Endothelial cell of umbilical vein (primary cell): ENCODE data around the gene HLA-B. TPM values are rescaled to one million over a fixed set of nuclear protein-coding genes. Genes with fewer than 3 reads are reported as not detected.

ENCODE experiments used
- BruUV-seq: library from RNA; stranded (reverse); fragments of 400-500 nt; replicated peaks from 2 replicates; lab custom pipeline; 2021; lab: Mats Ljungman, UMichigan
- CTCF ChIA-PET: fragments of 300-600, 350-600 bp; sonication (Branson Sonifier 250); formaldehyde crosslinking; loops from one replicate; lab custom pipeline; 2021; ENCODE audit warnings: antibody characterized with exemption, inconsistent platforms; lab: Charles Lee
- POLR2A ChIA-PET: fragments of 300-600, 350-600 bp; sonication (Branson Sonifier 250); formaldehyde crosslinking; loops from one replicate; lab custom pipeline; 2021; ENCODE audit warnings: antibody characterized with exemption, inconsistent platforms; lab: Charles Lee
- DNase-seq: peaks from one replicate; pipeline ENCODE4 v3.0.0-alpha.2; 2011; ENCODE audit warnings: low read depth, low spot score
- FAIRE-seq: peaks from 2 replicates; lab custom pipeline; 2011; peaks lifted over from hg19 to GRCh38; lab: Jason Lieb, UNC
- H2AFZ ChIP-seq: 2 replicates; pipeline ENCODE4 v1.6.0; 2012; ENCODE audit warnings: low read depth, low read length, control low read depth, inconsistent platforms
- H3K27ac ChIP-seq: 2 replicates; pipeline ENCODE4 v1.5.1; 2011; ENCODE audit warnings: low read depth, mild to moderate bottlenecking, control low read depth, low read length, moderate library complexity; ENCODE audit not compliant: insufficient read depth
- H3K27me3 ChIP-seq, 2 experiments: 2 replicates each; pipeline versions ENCODE4 v1.6.0 to v1.6.1; 2011; ENCODE audit warnings: low read length in 2 of 2, mixed read lengths in 1 of 2; ENCODE audit not compliant: control insufficient read depth in 2 of 2, insufficient read depth in 2 of 2
- H3K36me3 ChIP-seq, 2 experiments: 2 replicates in 1 of 2; 3 replicates in 1 of 2; pipeline ENCODE4 v1.5.1; 2011; ENCODE audit warnings: low read length in 2 of 2, mild to moderate bottlenecking in 1 of 2, moderate library complexity in 1 of 2; ENCODE audit not compliant: control insufficient read depth in 2 of 2, insufficient read depth in 2 of 2; ENCODE audit errors: extremely low read depth in 1 of 2
- H3K4me1 ChIP-seq: 3 replicates; pipeline ENCODE4 v1.5.1; 2011; ENCODE audit warnings: mild to moderate bottlenecking, low read length; ENCODE audit not compliant: control insufficient read depth, insufficient read depth; ENCODE audit errors: extremely low read depth
- H3K4me2 ChIP-seq: 2 replicates; pipeline ENCODE4 v1.6.1; 2011; ENCODE audit warnings: low read length, control low read depth, mixed read lengths; ENCODE audit not compliant: insufficient read depth
- H3K4me3 ChIP-seq, 3 experiments: fragments of 200-600 bp in 1 of 3; sonication (generic), shearing (Covaris generic) in 1 of 3; replicated peaks in 1 of 3; 2 replicates each; pipeline ENCODE4 v1.5.1; 2011 to 2016; ENCODE audit warnings: control low read depth in 3 of 3, low read length in 3 of 3, mild to moderate bottlenecking in 2 of 3, inconsistent platforms in 1 of 3, low read depth in 1 of 3, moderate library complexity in 1 of 3; ENCODE audit not compliant: insufficient read depth in 1 of 3
- H3K79me2 ChIP-seq: 2 replicates; pipeline ENCODE4 v1.6.0; 2012; ENCODE audit warnings: low read length, inconsistent platforms; ENCODE audit not compliant: control insufficient read depth, insufficient read depth
- H3K9ac ChIP-seq: replicated peaks from 2 replicates; pipeline ENCODE3; 2011; ENCODE audit warnings: low read length, control low read depth; ENCODE audit not compliant: insufficient read depth; ENCODE audit errors: extremely low read depth
- H3K9me1 ChIP-seq: replicated peaks from 3 replicates; pipeline ENCODE4 v1.6.0; 2011; ENCODE audit warnings: mild to moderate bottlenecking, low read length; ENCODE audit not compliant: control insufficient read depth, insufficient read depth; ENCODE audit errors: extremely low read depth
- H3K9me3 ChIP-seq: replicated peaks from 2 replicates; pipeline ENCODE4 v1.5.1; 2012; ENCODE audit warnings: low read length, inconsistent platforms; ENCODE audit not compliant: control insufficient read depth, insufficient read depth
- H4K20me1 ChIP-seq: replicated peaks from 2 replicates; pipeline ENCODE3; 2011; ENCODE audit warnings: mild to moderate bottlenecking, low read length; ENCODE audit not compliant: control insufficient read depth, insufficient read depth; ENCODE audit errors: extremely low read depth
- EZH2 ChIP-seq: IDR thresholded peaks from 2 replicates; pipeline ENCODE4 v1.6.1; 2012; ENCODE audit warnings: borderline replicate concordance, low read depth, mild to moderate bottlenecking, moderate library complexity, low read length, inconsistent platforms; ENCODE audit not compliant: severe bottlenecking
- FOS ChIP-seq: IDR thresholded peaks from 2 replicates; pipeline ENCODE4 v1.6.1; 2011; ENCODE audit warnings: mild to moderate bottlenecking, low read length, moderate library complexity, borderline replicate concordance; ENCODE audit not compliant: insufficient read depth
- GATA2 ChIP-seq: IDR thresholded peaks from 2 replicates; pipeline ENCODE4 v1.7.0; 2011; ENCODE audit warnings: low read depth, mild to moderate bottlenecking, moderate library complexity, mixed read lengths, low read length; ENCODE audit not compliant: insufficient read length, insufficient read depth
- JUN ChIP-seq: IDR thresholded peaks from 2 replicates; pipeline ENCODE4 v1.6.1; 2011; ENCODE audit warnings: borderline replicate concordance, low read depth; ENCODE audit not compliant: insufficient read length, insufficient read depth
- MYC ChIP-seq: IDR thresholded peaks from one replicate; pipeline ENCODE4 v1.6.1; 2011; ENCODE audit warnings: mild to moderate bottlenecking, low read depth, low read length
- POLR2A ChIP-seq: IDR thresholded peaks from 2 replicates; pipeline ENCODE4 v1.6.1; 2012; ENCODE audit warnings: low read depth, mild to moderate bottlenecking, control low read depth, low read length
- POLR2AphosphoS5 ChIP-seq: IDR thresholded peaks from 2 replicates; pipeline ENCODE4 v1.6.1; 2012; ENCODE audit warnings: low read depth, mild to moderate bottlenecking, control low read depth, low read length, moderate library complexity; ENCODE audit not compliant: insufficient read depth
- dilution Hi-C: fragments of 300-500 bp; cut with MboI; formaldehyde crosslinking; loops from one replicate; pipeline ENCODE4 v1.15.0; 2019; ENCODE audit warnings: low sequenced_read_pairs; ENCODE audit not compliant: extremely low pct_ligation_motif_present
- intact Hi-C: fragments of 100-400 bp; cut with micrococcal nuclease; formaldehyde crosslinking; loops from one replicate; pipeline ENCODE4 v1.10.0; 2022
- polyA plus RNA-seq, 4 experiments: library from polyadenylated mRNA; depleted of rRNA in 3 of 4; stranded (reverse) in 3 of 4; unstranded in 1 of 4; fragments of >200 nt; gene quantifications; 2 replicates each; pipeline versions ENCODE4 v1.2.1 to v1.2.3, GENCODE V29; 2011 to 2012; ENCODE audit warnings: missing spikeins in 1 of 4
- total RNA-seq: library from RNA; stranded (reverse); gene quantifications from 2 replicates; pipeline ENCODE4 v1.2.3, GENCODE V29; 2021
- TF ChIP-seq, protein P1 (sequence below): IDR thresholded peaks from 2 replicates; pipeline ENCODE4 v1.6.1; 2011; ENCODE audit not compliant: insufficient read depth, insufficient read length
- TF ChIP-seq, protein P2 (sequence below), 2 donors: IDR thresholded peaks; 1 replicate in 1 of 2; 2 replicates in 1 of 2; pipeline ENCODE4 v1.5.1; 2011; ENCODE audit warnings: low read length in 2 of 2, mild to moderate bottlenecking in 2 of 2, moderate library complexity in 2 of 2, control low read depth in 1 of 2, inconsistent platforms in 1 of 2, low read depth in 1 of 2; ENCODE audit not compliant: insufficient read depth in 1 of 2; ENCODE audit errors: extremely low read depth in 1 of 2

Gene HLA-B
- total and polyA plus RNA-seq, 2 donors (not counting 3 experiments of a cell fraction or from before 2014, with no cell fraction given), result 119 to 126 TPM

DNA sequence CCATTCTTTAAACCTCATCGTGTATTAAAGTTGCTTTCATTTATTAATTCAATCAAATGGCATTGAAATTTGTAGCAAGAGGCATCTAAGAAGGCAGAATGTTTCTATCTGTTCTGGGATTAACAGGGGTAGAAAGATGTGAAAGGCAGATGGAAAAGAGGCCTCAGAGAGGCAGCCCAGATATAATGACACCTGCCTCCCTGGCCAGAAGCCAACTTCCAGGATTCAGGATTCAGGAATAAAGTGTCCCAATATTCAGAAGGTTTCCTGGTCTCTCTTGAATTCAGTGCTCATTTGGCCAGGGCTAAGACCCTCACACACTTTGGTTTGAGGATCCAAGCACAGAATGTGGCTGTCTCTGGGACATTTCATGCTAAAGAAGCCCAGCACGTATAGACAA lies 39.9 kb downstream of the HLA-B start:
- BruUV-seq, result no TSS peak

DNA sequence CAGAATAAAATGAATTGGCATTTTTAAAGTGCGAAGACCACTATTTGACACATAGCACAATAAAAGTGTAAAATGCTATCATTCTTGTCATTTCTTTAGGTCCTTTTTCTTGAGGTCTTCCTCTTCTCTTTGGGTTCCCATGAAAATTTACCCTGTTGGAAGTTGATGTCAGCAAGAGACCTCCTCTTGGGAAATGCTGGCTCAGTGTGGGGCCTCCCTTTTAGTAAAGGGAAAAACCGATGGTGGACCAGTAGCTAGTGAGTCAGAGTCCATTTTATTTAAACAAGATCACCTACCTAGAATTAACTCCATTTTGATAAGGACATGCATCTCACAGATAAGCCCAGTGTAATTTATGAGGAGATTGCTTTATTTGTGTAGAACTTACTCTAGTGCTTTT lies 47.3 kb downstream of the HLA-B start:
- Histone ChIP-seq H3K4me1 (no peaks in the 10 kb centered on the region), H3K9me3 (no peaks in the 10 kb centered on the region), H3K4me3 (no peak overlapping the region), H3K79me2 (no peaks in the 10 kb centered on the region), H3K36me3 (no peaks in the 10 kb centered on the region), H3K9ac (no peak overlapping the region), H4K20me1 (no peaks in the 10 kb centered on the region), H2AFZ (no peak overlapping the region), H3K4me2 (no peak overlapping the region), H3K27me3 (peaks cover 46 to 55% of the 10 kb centered on the region in 2 experiments), H3K9me1 (no peaks in the 10 kb centered on the region), H3K27ac (no peak overlapping the region)
- dilution Hi-C loops, result no loop called here
- no TSS peak for BruUV-seq
- FAIRE-seq (no peak), DNase-seq (no peak)
- intact Hi-C loops, result no loop called here
- CTCF ChIA-PET, result interaction anchor here (1.4 to 3.2 kb wide), 2 partner anchors 12 to 57 kb away, joined by 5 to 11 read pairs; no protein-coding TSS in a partner anchor
- POLR2A ChIA-PET, result no interaction called here
- TF ChIP-seq EZH2, result no peak
- TF ChIP-seq POLR2A, result no peak
- no peak for TF ChIP-seq POLR2AphosphoS5
- no peak for TF ChIP-seq JUN
- TF ChIP-seq, protein P1, sequence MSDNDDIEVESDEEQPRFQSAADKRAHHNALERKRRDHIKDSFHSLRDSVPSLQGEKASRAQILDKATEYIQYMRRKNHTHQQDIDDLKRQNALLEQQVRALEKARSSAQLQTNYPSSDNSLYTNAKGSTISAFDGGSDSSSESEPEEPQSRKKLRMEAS, result no peak
- TF ChIP-seq FOS, result no peak
- TF ChIP-seq, protein P2, sequence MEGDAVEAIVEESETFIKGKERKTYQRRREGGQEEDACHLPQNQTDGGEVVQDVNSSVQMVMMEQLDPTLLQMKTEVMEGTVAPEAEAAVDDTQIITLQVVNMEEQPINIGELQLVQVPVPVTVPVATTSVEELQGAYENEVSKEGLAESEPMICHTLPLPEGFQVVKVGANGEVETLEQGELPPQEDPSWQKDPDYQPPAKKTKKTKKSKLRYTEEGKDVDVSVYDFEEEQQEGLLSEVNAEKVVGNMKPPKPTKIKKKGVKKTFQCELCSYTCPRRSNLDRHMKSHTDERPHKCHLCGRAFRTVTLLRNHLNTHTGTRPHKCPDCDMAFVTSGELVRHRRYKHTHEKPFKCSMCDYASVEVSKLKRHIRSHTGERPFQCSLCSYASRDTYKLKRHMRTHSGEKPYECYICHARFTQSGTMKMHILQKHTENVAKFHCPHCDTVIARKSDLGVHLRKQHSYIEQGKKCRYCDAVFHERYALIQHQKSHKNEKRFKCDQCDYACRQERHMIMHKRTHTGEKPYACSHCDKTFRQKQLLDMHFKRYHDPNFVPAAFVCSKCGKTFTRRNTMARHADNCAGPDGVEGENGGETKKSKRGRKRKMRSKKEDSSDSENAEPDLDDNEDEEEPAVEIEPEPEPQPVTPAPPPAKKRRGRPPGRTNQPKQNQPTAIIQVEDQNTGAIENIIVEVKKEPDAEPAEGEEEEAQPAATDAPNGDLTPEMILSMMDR (IDR thresholded peaks at IDR 0.05; ENCODE audit: extremely low read depth in 1 of 2, insufficient read depth in 1 of 2, low read depth in 1 of 2, low read length in 2 of 2), result no peak
- no peak for TF ChIP-seq MYC
- TF ChIP-seq GATA2, result no peak

More for the DNA sequence above, 39.9 kb downstream of the HLA-B start:
- POLR2A ChIA-PET, result no interaction called here
- Histone ChIP-seq H3K9ac (no peak overlapping the region), H3K27me3 (peaks cover 26 to 44% of the 10 kb centered on the region in 2 experiments), H3K4me1 (no peaks in the 10 kb centered on the region), H3K36me3 (no peaks in the 10 kb centered on the region), H3K9me1 (no peaks in the 10 kb centered on the region), H3K9me3 (no peaks in the 10 kb centered on the region), H3K27ac (no peak overlapping the region), H3K79me2 (no peaks in the 10 kb centered on the region), H3K4me3 (no peak overlapping the region), H4K20me1 (no peaks in the 10 kb centered on the region), H3K4me2 (no peak overlapping the region), H2AFZ (no peak overlapping the region)
- dilution Hi-C loops (no loop called here), intact Hi-C loops (no loop called here)
- DNase-seq (no peak), FAIRE-seq (no peak)
- CTCF ChIA-PET, result no interaction called here
- TF ChIP-seq POLR2AphosphoS5, result no peak
- no peak for TF ChIP-seq POLR2A
- TF ChIP-seq, protein P2 (IDR thresholded peaks at IDR 0.05; ENCODE audit: extremely low read depth in 1 of 2, insufficient read depth in 1 of 2, low read depth in 1 of 2, low read length in 2 of 2), result no peak
- TF ChIP-seq, protein P1, result no peak
- TF ChIP-seq GATA2, result no peak
